Measurements from ENCODE around the gene MLLT6. TPM values are rescaled to one million over a fixed set of nuclear protein-coding genes. Genes with fewer than 3 reads are reported as not detected.

The MLLT6 gene
- total RNA-seq, 1 experiment from 2014 or later: 48.0 TPM

- ATAC-seq (no peak), DNase-seq (ENCODE audit: low spot score) (no peak)
- ChIA-PET CTCF (interaction anchor here (1.3 to 1.6 kb wide), 3 partner anchors 18 to 128 kb away, joined by 3 to 6 read pairs (median 4); no protein-coding TSS in a partner anchor), POLR2A (no interaction called here)
- Mint-ChIP-seq H3K4me3 (no peak overlapping the region), H3K27ac (no peak overlapping the region), H3K27me3 (ENCODE audit: low read depth) (peaks cover 15% of the 10 kb centered on the region), H3K36me3 (no peaks in the 10 kb centered on the region), H3K9me3 (no peaks in the 10 kb centered on the region), H3K4me1 (peaks cover 6% of the 10 kb centered on the region)
- TF ChIP-seq, protein P1, sequence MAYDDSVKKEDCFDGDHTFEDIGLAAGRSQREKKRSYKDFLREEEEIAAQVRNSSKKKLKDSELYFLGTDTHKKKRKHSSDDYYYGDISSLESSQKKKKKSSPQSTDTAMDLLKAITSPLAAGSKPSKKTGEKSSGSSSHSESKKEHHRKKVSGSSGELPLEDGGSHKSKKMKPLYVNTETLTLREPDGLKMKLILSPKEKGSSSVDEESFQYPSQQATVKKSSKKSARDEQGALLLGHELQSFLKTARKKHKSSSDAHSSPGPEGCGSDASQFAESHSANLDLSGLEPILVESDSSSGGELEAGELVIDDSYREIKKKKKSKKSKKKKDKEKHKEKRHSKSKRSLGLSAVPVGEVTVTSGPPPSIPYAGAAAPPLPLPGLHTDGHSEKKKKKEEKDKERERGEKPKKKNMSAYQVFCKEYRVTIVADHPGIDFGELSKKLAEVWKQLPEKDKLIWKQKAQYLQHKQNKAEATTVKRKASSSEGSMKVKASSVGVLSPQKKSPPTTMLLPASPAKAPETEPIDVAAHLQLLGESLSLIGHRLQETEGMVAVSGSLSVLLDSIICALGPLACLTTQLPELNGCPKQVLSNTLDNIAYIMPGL (CRISPR knock-in tag; IDR thresholded peaks at IDR 0.05): no peak
- TF ChIP-seq TCF7 (CRISPR knock-in tag; IDR thresholded peaks at IDR 0.05; ENCODE audit: low read depth) (no peak), GTF2I (CRISPR knock-in tag; conservative IDR thresholded peaks at IDR 0.05) (no peak), CREM (CRISPR knock-in tag; IDR thresholded peaks at IDR 0.05) (no peak), ZMAT4 (CRISPR knock-in tag; IDR thresholded peaks at IDR 0.05) (no peak), RORB (CRISPR knock-in tag; IDR thresholded peaks at IDR 0.05) (no peak), SMAD4 (CRISPR knock-in tag; IDR thresholded peaks at IDR 0.05) (no peak), KAT7 (CRISPR knock-in tag; IDR thresholded peaks at IDR 0.05; ENCODE audit: borderline replicate concordance) (no peak), EMX1 (CRISPR knock-in tag; IDR thresholded peaks at IDR 0.05) (no peak), ELF4 (CRISPR knock-in tag; IDR thresholded peaks at IDR 0.05; ENCODE audit: low read depth) (no peak), IRF2 (CRISPR knock-in tag; IDR thresholded peaks at IDR 0.05; ENCODE audit: borderline replicate concordance, low read depth) (no peak), ZNF138 (CRISPR knock-in tag; conservative IDR thresholded peaks at IDR 0.05) (no peak), ZNF416 (CRISPR knock-in tag; IDR thresholded peaks at IDR 0.05) (no peak)
- TF ChIP-seq, protein P2, sequence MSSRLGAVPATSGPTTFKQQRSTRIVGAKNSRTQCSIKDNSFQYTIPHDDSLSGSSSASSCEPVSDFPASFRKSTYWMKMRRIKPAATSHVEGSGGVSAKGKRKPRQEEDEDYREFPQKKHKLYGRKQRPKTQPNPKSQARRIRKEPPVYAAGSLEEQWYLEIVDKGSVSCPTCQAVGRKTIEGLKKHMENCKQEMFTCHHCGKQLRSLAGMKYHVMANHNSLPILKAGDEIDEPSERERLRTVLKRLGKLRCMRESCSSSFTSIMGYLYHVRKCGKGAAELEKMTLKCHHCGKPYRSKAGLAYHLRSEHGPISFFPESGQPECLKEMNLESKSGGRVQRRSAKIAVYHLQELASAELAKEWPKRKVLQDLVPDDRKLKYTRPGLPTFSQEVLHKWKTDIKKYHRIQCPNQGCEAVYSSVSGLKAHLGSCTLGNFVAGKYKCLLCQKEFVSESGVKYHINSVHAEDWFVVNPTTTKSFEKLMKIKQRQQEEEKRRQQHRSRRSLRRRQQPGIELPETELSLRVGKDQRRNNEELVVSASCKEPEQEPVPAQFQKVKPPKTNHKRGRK (CRISPR knock-in tag; IDR thresholded peaks at IDR 0.05; ENCODE audit: borderline replicate concordance): no peak
- TF ChIP-seq, protein P3, sequence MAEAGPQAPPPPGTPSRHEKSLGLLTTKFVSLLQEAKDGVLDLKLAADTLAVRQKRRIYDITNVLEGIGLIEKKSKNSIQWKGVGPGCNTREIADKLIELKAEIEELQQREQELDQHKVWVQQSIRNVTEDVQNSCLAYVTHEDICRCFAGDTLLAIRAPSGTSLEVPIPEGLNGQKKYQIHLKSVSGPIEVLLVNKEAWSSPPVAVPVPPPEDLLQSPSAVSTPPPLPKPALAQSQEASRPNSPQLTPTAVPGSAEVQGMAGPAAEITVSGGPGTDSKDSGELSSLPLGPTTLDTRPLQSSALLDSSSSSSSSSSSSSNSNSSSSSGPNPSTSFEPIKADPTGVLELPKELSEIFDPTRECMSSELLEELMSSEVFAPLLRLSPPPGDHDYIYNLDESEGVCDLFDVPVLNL (CRISPR knock-in tag; IDR thresholded peaks at IDR 0.05; ENCODE audit: borderline replicate concordance, low read depth): no peak
- TF ChIP-seq, protein P4, sequence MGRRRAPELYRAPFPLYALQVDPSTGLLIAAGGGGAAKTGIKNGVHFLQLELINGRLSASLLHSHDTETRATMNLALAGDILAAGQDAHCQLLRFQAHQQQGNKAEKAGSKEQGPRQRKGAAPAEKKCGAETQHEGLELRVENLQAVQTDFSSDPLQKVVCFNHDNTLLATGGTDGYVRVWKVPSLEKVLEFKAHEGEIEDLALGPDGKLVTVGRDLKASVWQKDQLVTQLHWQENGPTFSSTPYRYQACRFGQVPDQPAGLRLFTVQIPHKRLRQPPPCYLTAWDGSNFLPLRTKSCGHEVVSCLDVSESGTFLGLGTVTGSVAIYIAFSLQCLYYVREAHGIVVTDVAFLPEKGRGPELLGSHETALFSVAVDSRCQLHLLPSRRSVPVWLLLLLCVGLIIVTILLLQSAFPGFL (CRISPR knock-in tag; IDR thresholded peaks at IDR 0.05; ENCODE audit: borderline replicate concordance): no peak
- TF ChIP-seq, protein P5, sequence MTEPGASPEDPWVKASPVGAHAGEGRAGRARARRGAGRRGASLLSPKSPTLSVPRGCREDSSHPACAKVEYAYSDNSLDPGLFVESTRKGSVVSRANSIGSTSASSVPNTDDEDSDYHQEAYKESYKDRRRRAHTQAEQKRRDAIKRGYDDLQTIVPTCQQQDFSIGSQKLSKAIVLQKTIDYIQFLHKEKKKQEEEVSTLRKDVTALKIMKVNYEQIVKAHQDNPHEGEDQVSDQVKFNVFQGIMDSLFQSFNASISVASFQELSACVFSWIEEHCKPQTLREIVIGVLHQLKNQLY (CRISPR knock-in tag; IDR thresholded peaks at IDR 0.05): no peak
These were observed 19.6 kb upstream of the MLLT6 start for GRCh38 chr17:38685491-38685890.

DNA sequence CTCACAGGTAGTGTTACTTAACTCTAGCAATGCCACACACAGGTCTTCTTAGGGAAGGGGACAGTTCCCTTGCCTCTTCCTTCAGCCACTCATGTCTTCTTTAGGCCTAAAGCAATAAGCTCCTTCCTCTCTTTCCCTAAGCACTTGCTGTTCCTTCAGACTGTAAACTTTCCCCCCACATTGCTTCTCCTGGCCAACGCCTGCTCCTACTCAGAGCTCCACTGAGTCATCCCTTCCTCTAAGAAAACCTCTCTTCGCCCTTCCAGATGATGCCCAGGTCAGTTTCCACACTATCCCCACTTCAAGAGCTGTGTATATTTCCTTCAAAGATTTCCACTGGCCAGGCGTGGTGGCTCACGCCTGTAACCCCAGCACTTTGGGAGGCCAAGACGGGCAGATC, 17.8 kb upstream of the MLLT6 start:
- Mint-ChIP-seq H3K36me3 (no peaks in the 10 kb centered on the region), H3K9me3 (no peaks in the 10 kb centered on the region), H3K27me3 (ENCODE audit: low read depth) (peaks cover 17% of the 10 kb centered on the region), H3K4me1 (peaks cover 8% of the 10 kb centered on the region), H3K4me3 (no peak overlapping the region), H3K27ac (no peak overlapping the region)
- ChIA-PET POLR2A (no interaction called here), CTCF (interaction anchor here (0.6 to 1.9 kb wide), 9 partner anchors 9 to 179 kb away, joined by 3 to 10 read pairs (median 5); partner anchors contain the start of genes CISD3 and MLLT6)
- TF ChIP-seq ZNF396 (CRISPR knock-in tag; IDR thresholded peaks at IDR 0.05; ENCODE audit: borderline replicate concordance) (no peak), ZNF138 (CRISPR knock-in tag; conservative IDR thresholded peaks at IDR 0.05) (no peak), SP1 (CRISPR knock-in tag; conservative IDR thresholded peaks at IDR 0.05) (no peak)
- DNase-seq (ENCODE audit: low spot score) (no peak), ATAC-seq (no peak)
